Activated CD8-positive, alpha-beta memory T cell treated with anti-CD3 and anti-CD28 coated beads for 4 hours (primary cell): ENCODE results near the gene FAM174C.
"Not testable (repeated sequence)": the region's sequence is repeated elsewhere in the genome, so short reads cannot be mapped to it uniquely, and the experiment has no call there.

Experiments
- DNase-seq, 2 donors: peaks; one replicate each; pipeline ENCODE4 v3.0.0-alpha.2; 2020; ENCODE audit warnings: low read depth in 2 of 2

The FAM174C gene

DNA sequence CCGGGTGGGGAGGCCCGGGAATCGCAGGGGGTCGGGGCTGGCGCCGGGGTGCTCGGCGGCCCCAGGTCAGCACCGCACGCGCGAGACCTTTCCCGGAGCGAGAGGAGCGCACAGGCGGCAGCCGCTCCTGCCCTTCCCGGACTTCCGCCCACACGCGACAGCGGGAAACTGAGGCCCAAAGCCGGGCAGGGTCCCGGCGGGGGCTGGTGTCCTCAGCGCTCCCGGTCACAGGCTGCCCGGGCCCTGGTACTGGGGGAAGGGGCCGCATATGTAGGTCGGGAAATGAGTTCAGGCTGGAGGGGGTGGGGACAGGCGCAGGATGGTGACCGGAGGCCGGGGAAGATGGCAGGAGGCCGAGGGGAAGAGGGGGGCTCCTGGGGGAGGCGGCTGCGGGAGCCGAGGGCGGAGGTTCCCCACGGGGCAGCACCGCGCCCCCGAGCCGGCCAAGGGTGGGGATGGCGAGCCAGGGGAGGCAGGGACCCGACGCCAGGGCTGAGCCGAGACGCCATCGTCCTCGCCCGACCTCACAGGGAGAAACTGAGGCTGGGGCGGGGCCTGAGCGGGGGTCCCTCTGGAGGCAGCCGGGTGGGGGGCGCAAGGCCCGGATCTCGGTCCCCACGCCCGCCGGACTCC, 38.2 kb upstream of the FAM174C start:
- no peak for DNase-seq

DNA sequence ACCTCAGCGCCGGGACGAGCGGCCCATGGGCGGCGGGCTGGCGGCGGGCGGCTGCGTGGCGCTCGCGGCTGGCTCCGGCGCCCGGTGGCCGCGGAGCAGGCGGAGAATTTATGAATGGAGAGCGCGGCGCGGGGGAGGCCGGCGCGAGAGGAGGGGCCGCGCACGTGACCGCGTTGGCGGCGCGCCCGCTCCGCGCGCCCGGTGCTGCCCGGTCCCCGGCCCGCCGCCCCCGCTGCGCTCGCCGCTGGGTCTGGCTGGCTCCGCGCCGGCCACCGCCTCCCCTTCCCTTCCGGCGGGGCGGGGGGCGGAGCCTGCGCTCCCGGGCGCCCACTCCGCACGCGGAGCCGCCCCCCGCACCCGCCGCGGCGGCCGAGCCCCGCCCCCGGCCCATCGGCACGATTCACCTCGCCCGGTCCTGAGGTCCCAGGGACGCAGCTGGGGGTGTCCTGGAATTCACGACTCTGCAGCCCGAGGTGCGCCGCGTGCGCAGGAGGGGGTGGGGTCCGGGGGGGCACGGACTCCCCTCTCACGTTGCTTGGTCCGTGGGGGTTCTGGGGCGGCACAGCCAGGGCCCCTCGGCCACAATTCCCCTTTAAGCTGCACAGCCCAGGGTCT, 37.5 kb upstream of the FAM174C start, which contains the start of gene CBARP:
CBARP (minus strand) TSS at position 252 of the 615 bp plus-strand sequence. CDS start 1,905 bp downstream, outside the sequence.
- no peak for DNase-seq

DNA sequence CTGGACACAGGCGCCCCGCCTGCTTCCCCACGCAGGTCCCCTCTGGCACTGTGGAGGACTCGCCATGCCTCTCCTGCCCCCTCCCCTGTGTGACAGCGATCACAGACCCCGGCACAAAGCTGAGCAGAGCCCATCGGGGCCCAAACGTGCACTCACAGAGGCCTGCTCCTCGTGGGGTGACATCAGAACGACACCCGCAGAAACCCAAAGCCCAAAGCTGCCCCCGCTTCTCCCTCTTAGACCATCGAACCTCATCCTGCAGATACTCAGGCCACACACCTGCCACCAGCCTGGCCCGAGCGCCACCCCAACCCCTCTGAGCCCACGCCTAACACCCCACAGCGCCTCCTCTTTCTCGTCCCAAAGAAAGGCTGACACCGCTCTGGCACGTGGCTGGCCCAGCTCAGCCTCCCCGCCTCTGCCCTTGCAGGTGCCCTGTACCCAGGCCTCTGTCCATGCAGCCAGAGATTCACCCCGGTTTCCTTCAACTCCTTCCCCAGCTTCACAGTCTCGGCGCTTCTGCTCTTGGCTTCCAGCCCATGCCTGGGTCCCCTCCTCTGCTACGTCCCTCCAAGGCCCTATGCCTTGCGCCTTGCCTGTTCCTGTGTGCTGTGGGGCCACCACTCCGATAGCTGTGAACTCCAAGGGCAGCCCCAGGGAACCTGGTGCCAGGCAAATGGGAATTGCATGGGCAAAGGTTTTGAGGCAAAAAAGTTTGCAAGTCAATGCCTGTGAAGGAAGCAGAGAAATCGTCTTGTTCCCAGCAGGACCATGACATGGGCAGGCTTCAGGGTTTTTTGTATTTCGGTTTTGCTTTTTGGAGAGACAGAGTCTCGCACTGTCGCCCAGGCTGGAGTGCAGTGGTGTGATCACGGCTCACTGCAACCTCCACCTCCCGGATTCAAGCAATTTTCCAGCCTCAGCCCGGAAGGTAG, 36.7 kb upstream of the FAM174C start:
- no peak for DNase-seq

DNA sequence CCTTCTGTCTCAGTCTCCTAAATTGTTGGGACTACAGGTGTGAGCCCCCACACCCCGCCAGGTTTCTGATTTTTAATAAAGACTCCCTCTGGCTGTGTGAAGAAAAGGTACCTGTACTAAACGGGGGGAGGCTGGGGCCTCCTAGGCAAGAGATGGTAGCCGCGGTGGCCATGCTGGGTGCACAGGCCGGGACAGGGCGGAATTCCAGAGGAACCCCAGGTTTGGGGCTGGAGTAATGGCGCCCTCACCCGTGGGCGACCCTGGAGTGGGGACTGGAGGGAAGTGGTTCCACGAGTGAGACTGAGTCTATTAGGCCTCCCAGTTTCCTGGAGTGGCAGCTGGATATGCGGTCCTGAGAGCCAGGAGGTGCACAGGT, 35.9 kb upstream of the FAM174C start:
- no peak for DNase-seq

DNA sequence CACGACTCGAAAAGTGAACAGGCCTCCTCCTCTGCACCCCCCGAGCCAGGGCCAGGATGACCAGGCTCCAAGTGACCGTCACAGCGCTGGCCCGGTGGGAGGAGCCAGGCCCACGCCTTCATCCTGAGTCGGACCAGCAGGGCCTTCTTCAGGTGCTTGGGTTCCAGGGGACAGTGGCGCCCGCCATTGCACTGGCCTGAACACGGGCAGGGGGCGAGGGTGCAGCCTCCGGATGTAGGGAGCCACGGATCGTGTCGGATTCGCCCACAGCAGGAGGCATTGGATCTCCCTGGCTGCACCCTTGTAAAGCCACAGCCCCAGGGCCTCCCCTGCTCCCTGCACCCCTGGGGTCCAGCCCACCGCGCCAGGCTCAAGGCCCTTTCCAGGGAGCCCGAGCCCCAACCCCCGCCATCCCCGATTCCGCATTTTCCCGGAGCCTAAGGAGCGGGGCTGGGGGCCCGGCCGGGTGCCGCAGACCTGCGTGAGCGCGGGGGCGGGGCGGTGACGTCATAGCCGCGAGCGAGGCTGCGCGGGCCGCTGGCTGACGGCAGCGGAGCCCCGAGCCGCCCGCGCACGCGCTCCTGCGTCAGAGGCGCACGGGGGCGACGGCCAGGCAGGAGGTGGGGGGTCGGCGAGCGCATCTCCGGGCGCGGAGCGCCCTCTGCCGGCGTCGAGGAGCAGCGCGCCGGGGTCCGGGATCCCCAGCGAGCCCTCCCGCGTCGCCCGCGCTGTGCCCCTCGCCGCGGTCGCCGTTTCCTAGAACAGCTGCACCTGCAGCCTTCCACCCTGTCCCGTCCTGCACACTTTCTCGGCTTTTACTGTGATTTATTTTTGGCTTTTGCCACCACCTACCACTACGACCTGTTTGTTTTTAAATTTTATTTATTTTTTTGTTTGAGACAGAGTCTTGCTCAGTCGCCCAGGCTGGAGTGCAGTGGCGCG, 35.3 kb upstream of the FAM174C start:
- DNase-seq = peak; percentile 85 to 93

DNA sequence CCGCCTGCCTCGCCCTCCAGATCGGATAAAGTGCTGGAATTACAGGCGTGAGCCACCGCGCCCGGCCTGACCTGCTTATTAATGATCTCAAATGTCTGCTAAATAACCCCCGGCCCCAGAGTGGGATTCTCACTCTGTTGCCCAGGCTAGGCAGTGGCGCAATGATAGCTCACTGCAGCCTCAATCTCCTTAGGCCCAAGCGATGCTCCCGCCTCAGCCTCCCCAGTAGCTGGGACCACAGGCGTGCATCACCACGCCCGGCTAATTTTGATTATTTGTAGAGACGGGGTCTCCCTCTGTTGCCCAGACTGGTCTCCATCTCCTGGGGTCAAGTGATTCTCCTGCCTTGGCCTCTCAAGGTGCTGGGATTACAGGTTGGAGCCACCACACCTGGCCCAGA, 34.4 kb upstream of the FAM174C start:
- no peak for DNase-seq

DNA sequence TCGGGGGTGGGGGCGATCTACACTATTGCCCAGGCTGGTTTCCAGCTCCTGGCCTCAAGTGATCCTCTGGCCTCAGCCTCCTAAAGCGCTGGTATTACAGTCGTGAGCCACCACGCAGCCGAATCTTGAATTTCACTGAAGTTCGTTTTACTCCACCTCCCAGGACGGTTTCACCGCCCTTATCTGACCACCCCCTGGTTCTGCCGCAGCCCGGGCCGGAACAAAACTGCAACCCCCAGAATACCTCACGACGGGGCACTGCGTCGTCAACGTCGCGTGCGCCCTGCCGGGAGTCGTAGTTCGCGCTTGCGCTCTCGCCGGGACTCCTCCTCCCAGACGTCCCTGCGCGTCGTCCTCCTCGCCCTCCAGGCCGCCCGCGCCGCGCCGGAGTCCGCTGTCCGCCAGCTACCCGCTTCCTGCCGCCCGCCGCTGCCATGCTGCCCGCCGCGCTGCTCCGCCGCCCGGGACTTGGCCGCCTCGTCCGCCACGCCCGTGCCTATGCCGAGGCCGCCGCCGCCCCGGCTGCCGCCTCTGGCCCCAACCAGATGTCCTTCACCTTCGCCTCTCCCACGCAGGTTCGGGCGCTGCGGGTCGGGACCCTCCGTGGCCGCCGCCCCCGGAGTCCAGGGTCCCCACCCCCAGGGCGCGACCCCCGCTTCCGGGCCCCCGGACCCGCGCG, 33.8 kb upstream of the FAM174C start, which contains the start of gene ATP5F1D:
ATP5F1D (plus strand) TSS at position 335 of the 679 bp plus-strand sequence; CDS start at position 435, 100 bp downstream.
- DNase-seq = peak; percentile 83 to 91

DNA sequence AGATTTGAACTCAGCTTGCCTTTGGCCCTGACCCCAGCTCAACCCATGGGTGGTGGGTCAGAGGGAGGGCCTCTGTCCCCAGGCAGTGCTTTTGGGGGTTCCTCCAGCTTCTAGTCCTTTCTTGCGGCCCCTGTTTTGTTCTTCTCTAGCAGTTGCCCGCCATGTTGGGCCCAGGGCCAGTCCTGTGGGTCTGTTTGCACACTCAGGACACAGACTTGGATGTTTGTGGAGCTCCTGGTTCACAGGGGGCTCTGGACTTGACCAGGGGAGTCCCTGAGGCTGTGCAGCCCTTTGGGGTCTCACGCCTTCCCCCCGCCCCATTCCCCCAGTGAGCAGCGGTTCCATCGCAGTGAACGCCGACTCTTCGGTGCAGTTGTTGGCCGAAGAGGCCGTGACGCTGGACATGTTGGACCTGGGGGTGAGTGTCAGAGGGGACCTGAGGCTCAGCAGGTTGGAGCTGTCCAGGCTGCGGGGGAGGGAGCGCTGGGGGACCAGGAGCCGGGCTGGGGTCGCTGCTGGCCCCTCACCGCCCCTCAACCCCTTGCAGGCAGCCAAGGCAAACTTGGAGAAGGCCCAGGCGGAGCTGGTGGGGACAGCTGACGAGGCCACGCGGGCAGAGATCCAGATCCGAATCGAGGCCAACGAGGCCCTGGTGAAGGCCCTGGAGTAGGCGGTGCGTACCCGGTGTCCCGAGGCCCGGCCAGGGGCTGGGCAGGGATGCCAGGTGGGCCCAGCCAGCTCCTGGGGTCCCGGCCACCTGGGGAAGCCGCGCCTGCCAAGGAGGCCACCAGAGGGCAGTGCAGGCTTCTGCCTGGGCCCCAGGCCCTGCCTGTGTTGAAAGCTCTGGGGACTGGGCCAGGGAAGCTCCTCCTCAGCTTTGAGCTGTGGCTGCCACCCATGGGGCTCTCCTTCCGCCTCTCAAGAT, 31.3 kb upstream of the FAM174C start:
- peak; percentile 73 to 82 for DNase-seq

DNA sequence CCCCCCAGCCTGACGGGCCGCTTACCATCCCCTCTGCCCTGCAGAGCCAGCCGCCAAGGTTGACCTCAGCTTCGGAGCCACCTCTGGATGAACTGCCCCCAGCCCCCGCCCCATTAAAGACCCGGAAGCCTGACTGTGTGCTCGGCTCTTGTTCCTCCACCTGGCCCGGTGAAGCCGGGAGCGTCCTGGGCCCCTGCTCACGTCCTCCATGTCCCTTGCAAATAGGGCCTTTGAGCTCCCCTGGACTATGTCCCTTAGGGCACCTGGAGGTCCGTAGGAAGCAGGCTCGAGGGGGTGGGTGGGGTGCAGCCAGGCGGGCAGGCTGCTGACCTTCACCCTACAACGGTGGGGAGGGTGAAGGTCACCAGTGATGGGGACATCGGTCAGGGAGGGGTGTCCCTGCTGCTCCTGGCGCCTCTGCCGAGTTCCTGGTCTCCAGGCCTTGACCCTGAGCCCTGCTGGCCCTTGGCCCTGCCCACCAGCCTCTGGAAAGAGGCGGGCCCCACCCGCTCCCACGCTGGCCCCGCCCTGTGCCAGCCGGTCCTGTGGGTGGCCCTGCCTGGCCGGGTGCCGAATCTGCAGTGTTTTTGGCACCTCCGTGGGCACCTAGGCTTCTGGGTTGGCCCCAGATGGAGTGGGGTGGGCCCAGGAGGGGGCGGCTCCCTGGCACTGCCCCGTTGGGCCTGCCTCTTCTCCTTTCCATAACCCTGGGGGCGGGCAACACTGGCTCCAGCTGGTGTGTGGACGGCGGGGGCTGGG, 30.5 kb upstream of the FAM174C start:
- DNase-seq = no peak

DNA sequence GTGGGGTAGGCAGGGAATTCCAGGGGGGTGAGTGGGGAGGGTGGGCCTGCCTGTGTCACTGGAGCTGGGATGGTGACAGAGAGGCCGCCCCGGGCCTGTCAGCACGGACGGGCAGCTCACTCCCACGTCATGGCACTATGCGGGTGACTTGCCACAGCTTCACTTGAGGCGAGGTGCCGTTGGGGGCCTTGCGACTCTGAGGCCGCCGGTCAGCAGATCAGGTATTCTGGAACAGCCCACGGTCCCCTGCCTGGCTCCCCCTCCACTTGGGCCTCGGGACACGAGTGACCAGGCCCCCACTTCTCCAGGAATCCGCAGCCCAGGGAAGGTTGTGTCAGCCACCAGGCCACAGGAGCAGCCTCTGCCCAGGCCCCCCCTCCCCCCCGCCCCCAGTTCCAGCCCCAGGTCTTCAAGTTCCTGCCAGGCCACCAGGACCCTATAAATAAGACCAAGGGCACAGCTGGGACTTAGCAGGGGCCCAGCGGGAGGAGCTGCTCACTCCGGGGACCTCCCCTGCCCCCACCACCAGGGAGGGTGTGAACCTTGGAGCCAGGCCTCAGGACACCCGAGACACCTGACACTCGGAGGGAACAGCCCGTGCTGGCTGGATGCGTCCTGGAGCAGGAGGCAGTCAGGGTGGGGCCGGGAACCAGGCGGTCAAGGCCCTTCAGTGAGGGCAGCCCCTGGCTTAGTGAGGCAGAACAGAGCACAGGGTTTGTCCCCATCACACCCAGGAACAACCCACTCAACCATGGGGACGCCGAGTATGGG, 29.7 kb upstream of the FAM174C start:
- DNase-seq = no peak

DNA sequence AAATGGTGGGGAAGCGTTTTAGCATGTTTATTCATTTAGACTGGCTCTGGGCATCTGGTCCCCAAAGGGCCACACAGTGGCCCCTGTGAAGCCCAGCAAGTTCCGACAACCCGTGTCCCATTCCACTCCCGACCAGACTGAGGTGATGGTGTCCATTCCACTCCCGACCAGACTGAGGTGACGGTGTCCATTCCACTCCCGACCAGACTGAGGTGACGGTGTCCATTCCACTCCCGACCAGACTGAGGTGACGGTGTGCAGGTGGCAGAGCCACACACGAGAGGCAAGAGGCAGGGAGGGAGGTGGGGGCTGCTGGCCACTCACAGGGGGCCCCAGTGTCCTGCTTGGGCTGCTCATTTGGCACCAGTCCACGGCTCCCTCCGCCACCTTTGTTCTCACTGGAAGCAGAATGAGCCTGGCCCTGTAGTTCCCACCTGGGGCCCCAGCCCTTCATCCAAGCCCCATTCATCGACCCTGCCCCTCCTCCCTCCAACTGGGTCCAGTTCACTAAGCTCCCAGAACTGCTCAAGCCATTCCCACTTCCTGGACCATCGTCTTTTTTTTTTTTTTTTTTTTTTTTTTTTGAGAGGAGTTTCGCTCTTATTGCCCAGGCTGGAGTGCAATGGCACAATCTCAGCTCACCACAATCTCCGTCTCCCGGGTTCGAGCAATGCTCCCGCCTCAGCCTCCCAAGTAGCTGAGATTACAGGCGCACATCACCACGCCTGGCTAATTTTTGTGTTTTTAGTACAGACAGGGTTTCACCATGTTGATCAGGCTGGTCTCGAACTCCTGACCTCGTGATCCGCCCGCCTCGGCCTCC, 28.9 kb upstream of the FAM174C start:
- DNase-seq = not testable (repeated sequence)

DNA sequence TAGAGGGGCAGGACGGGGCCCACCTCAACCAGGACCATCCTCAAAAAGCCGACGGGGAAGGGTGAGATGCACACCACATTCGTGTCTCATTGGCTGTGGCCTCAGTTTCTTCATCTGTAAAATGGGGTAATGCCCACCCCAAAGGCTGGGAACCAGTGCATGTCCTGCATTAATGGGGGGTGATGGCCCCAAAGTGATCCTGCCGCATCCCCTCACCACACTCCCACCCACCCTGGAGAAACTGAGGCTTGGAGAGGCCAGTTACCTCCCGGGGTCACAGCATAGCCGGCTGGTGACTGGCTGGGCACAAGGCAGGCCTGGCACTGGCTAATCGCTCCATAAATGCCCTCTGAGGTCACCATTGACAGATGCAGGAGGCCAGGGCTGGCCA, 27.6 kb upstream of the FAM174C start:
- no peak for DNase-seq

DNA sequence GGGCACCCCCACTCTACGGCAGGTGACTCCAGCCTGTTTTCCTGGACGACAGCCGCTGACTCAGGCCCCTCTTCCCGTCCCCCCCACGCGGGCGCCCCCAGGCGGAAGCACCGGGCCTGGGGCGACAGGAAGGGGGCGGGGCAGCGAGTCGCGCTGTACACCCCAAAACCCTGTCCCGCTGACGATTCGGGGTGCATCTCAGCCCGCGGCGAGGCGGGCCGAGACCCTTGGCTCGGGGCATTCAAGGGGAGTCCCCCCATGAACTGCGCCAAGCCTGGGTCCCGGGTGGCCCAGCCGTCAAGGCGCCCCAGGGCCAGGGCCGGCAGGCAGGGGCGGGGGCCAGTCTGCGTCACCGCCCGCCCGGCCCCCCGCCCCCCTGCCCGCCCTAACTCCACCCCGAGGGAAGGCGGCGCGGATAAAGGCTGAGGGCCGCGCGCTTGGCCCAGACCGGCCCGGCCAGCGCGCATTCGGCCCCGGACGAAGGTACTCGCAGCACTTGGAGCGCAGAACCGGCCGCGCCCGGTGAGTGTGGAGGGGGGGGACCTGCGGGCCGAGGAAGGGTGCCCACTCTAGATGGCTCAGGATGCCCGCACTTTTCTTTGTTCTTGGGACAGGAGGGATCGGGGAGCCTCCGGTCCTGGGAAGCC, 27.1 kb upstream of the FAM174C start, which contains the start of gene MIDN:
MIDN (plus strand) TSS at position 445 of the 647 bp plus-strand sequence. CDS start 1,714 bp downstream, outside the sequence.
- no peak for DNase-seq

DNA sequence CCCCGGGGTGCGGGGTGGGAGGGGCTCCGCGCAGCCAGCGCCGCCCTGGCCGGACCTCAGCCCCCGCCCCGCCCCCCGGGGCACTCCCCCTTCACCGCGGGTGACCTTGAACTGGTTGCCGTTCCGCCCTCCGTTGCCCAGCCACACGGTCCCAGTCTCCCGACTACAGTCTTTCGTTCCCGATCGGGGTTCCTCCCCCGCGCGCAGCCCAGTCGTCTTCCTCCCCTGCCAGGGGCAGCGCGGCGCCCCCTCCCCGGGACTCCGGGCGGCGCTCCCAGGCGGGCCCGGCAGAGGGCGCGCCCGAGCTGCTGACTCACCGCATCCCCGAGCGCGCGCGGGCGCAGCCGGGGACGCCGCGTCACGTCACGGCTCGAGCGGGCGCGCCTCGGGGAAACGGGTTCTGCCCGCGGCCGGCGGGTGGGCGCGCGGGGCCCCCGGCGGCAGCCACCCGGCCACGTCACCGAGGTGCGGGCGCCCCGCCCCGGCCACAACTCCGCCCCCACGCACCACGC, 26.5 kb upstream of the FAM174C start:
- peak; percentile 69 to 72 for DNase-seq

DNA sequence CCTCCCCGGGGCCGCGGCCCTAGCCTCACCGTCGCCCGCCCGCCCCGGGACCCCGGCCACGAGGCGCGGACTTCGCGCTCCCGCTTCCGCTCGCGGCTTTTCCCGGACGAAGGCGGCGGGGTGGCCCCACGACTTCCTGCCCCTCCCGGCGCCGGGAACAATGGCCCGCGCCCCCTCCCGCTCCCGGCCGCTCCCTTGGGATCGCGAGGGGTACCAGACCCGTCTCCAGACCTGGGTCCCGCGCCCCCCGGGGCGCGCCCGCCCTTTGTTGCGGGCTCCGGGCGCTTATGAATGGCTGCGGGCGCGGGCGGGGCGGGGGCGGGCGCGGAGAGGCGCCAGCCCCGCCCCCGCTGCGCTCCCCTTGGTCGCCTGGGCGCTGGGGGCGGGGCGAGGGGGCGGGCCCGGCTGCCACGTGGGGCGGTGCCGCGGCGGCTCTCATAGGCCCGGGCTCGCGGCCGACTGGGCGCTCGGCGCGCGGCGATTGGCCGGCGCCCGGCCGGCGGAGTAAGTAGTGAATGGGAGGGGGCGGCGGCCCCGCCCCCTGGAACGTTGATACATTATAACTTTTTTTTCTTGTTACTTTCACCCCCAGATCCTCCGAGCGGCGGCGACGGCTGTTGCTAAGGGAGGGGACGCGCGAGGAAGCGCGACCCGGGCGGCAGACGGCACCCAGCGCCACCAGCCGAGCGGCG, 25.9 kb upstream of the FAM174C start:
- peak; percentile 86 to 90 for DNase-seq

DNA sequence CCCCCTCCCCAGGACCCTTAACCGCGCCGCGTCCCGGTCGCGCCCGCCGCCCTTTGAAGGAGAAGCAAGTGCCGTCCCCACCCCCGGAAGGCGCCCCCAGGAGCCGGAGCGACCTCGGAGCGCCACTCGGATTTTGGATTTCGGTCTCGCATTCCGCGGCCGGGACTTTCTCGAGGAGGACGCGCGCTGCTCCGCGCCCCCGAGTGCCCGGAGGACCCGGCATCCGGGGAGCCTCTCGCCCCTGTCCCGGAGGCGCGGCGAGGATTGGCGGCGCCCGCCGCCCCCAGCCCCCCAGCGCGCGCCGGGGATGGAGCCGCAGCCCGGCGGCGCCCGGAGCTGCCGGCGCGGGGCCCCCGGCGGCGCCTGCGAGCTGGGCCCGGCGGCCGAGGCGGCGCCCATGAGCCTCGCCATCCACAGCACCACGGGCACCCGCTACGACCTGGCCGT, 25.3 kb upstream of the FAM174C start:
- DNase-seq = no peak
